Measurements from ENCODE around the gene LMBR1L. TPM values are rescaled to one million over a fixed set of nuclear protein-coding genes. Genes with fewer than 3 reads are reported as not detected.

Gene LMBR1L
- total and polyA plus RNA-seq, 2 of the 13 experiments (the other 11 are each of a cell fraction or from before 2014, with no cell fraction given): 12.2 to 65.9 TPM

GRCh38 chr12:49133590-49133989 is 22.9 kb upstream of the LMBR1L start:
- H3K27me3 ChIP-seq (ENCODE audit: control insufficient read depth in 1 of 2, insufficient read depth in 2 of 2, low read length in 2 of 2): no peaks in the 10 kb centered on the region
- H3K4me2 ChIP-seq (ENCODE audit: low read depth, low read length): no peak overlapping the region
- H3K9me3 ChIP-seq (ENCODE audit: low read length): no peaks in the 10 kb centered on the region
- no peak for DNase-seq (ENCODE audit: low spot score)
- BruUV-seq (replicated peaks): no TSS peak
- no peak overlapping the region for H3K27ac ChIP-seq (ENCODE audit: extremely low read length, insufficient read depth, low read length)
- H3K9ac ChIP-seq (ENCODE audit: insufficient read depth, low read depth, low read length): no peak overlapping the region
- H3K4me3 ChIP-seq (replicated peaks in 1 of 3; ENCODE audit: insufficient read depth in 1 of 3, low read depth in 2 of 3, low read length in 3 of 3): no peak overlapping the region
- H3K4me1 ChIP-seq (ENCODE audit: insufficient read depth, low read length): peaks cover 45% of the 10 kb centered on the region
- WGBS (ENCODE audit: low lambda C conversion rate): 89% methylated on average over 10 of the region's 10 CpGs
- peaks cover 19% of the 10 kb centered on the region for H3K79me2 ChIP-seq (ENCODE audit: insufficient read depth, low read length)
- CTCF ChIA-PET (ENCODE audit: low intra/inter-chr PET ratio, low total read pairs): no interaction called here
- POLR2A ChIA-PET: interaction anchor here (1.8 kb wide), 1 partner anchor 132 kb away, joined by 7 read pairs; no protein-coding TSS in a partner anchor
- no peak overlapping the region for H2AFZ ChIP-seq (ENCODE audit: low read length)
- in situ Hi-C loops (cut with HindIII; ENCODE audit: extremely low pct_ligation_motif_present, low pct_unique_long_range_greater_than_20kb): no loop called here
- no peak for FAIRE-seq
- intact Hi-C loops (cut with micrococcal nuclease; ENCODE audit: unreplicated experiment): loop anchor here (5.0 kb wide), 1 partner anchor 116 kb away; the partner anchor contains the start of gene PRKAG1
- TF ChIP-seq SP1 (IDR thresholded peaks at IDR 0.05) (no peak), SP1 (CRISPR knock-in tag; IDR thresholded peaks at IDR 0.05) (no peak), ZFP62 (CRISPR knock-in tag; IDR thresholded peaks at IDR 0.05) (no peak), TIGD3 (CRISPR knock-in tag; IDR thresholded peaks at IDR 0.05; ENCODE audit: borderline replicate concordance) (no peak), ZNF335 (CRISPR knock-in tag; IDR thresholded peaks at IDR 0.05) (no peak), CEBPB (IDR thresholded peaks at IDR 0.05; ENCODE audit: borderline replicate concordance, low read depth, low read length) (no peak), MXI1 (IDR thresholded peaks at IDR 0.05; ENCODE audit: borderline replicate concordance, low read depth, low read length) (no peak), MBD4 (IDR thresholded peaks at IDR 0.05; ENCODE audit: borderline replicate concordance, low read length) (no peak), FOXK2 (IDR thresholded peaks at IDR 0.05) (no peak), ZNF576 (CRISPR knock-in tag; IDR thresholded peaks at IDR 0.05) (no peak), HMG20B (CRISPR knock-in tag; conservative IDR thresholded peaks at IDR 0.05) (no peak), ATF1 (CRISPR knock-in tag; IDR thresholded peaks at IDR 0.05) (no peak), GPBP1L1 (CRISPR knock-in tag; IDR thresholded peaks at IDR 0.05) (no peak), HMGXB4 (CRISPR knock-in tag; IDR thresholded peaks at IDR 0.05; ENCODE audit: borderline replicate concordance in 1 of 2, low read depth in 1 of 2) (no peak)
- H3K36me3 ChIP-seq (replicated peaks in 1 of 2; ENCODE audit: control insufficient read depth in 1 of 2, insufficient read depth in 2 of 2, low read length in 2 of 2): peaks cover 7 to 14% of the 10 kb centered on the region in 2 experiments
- peaks cover 9% of the 10 kb centered on the region for H4K20me1 ChIP-seq (ENCODE audit: insufficient read depth, low read length)
- ATAC-seq: no peak
